Suprapubic skin (tissue), 4 donors: ENCODE measurements around the gene GLIS2. TPM values are rescaled to one million over a fixed set of nuclear protein-coding genes. Genes with fewer than 3 reads are reported as not detected.
"Not testable (repeated sequence)": the region's sequence is repeated elsewhere in the genome, so short reads cannot be mapped to it uniquely, and the experiment has no call there.

ENCODE experiments used
- DNase-seq, 2 donors: peaks; one replicate each; pipeline ENCODE4 v3.0.0-alpha.2; 2019; ENCODE audit warnings: low spot score in 2 of 2
- H3K27ac ChIP-seq: fragments of 200-600 bp; sonication (generic); one replicate; pipeline ENCODE4 v1.5.1; 2019
- H3K27me3 ChIP-seq: fragments of 200-600 bp; sonication (generic); one replicate; pipeline ENCODE4 v1.5.1; 2019
- H3K36me3 ChIP-seq: fragments of 200-600 bp; sonication (generic); one replicate; pipeline ENCODE4 v1.5.1; 2019
- H3K4me1 ChIP-seq: fragments of 200-600 bp; sonication (generic); one replicate; pipeline ENCODE4 v1.5.1; 2019
- H3K4me3 ChIP-seq: fragments of 200-600 bp; sonication (generic); one replicate; pipeline ENCODE4 v1.5.1; 2019; ENCODE audit warnings: mild to moderate bottlenecking
- H3K9me3 ChIP-seq: fragments of 200-600 bp; sonication (generic); one replicate; pipeline ENCODE4 v1.5.1; 2019
- CTCF ChIP-seq, 2 donors: fragments of 200-600 bp in 1 of 2; fragments of 450-650 bp in 1 of 2; sonication (generic) in 1 of 2; IDR thresholded peaks; one replicate each; pipeline ENCODE4 v1.5.1; 2016 to 2019; ENCODE audit warnings: antibody characterized with exemption in 2 of 2, mild to moderate bottlenecking in 1 of 2, moderate library complexity in 1 of 2
- EP300 ChIP-seq: sonication (generic); formaldehyde crosslinking; IDR thresholded peaks from one replicate; pipeline ENCODE4 v1.6.1; 2017; ENCODE audit warnings: antibody characterized with exemption
- POLR2A ChIP-seq, 2 donors: fragments of 450-650 bp; IDR thresholded peaks; one replicate each; pipeline ENCODE4 v1.6.1; 2017; ENCODE audit warnings: antibody characterized with exemption in 2 of 2, mild to moderate bottlenecking in 2 of 2, moderate library complexity in 2 of 2
- POLR2AphosphoS5 ChIP-seq, 3 donors: sonication (generic); formaldehyde crosslinking; IDR thresholded peaks; one replicate each; pipeline ENCODE4 v1.6.1; 2017; ENCODE audit warnings: antibody characterized with exemption in 3 of 3
- WGBS: methylation state at CpG from one replicate; pipeline ENCODE4 v1.1.5; 2018; 5-methylcytosine and 5-hydroxymethylcytosine counted together
- total RNA-seq, 4 donors: library from RNA; depleted of rRNA; stranded (reverse); fragments of >200 nt; gene quantifications; one replicate each; pipeline ENCODE4 v1.1.0, GENCODE V29; 2016

GLIS2 gene
- total RNA-seq, 4 donors from 2014 or later = 1.1 to 3.1 (median 2.3) TPM

- TF ChIP-seq POLR2A (IDR thresholded peaks at IDR 0.05) (no peak), CTCF (IDR thresholded peaks at IDR 0.05) (no peak), EP300 (no peak), POLR2AphosphoS5 (IDR thresholded peaks at IDR 0.05) (no peak)
- no peak overlapping the region for H3K4me3 ChIP-seq
- WGBS = 96% methylated on average over 3 of the region's 6 CpGs
- no peaks in the 10 kb centered on the region for H3K9me3 ChIP-seq
- H3K27me3 ChIP-seq = no peaks in the 10 kb centered on the region
- H3K36me3 ChIP-seq = peaks cover 40% of the 10 kb centered on the region
- H3K27ac ChIP-seq = no peak overlapping the region
- peaks cover 11% of the 10 kb centered on the region for H3K4me1 ChIP-seq
- no peak for DNase-seq
Measured at GRCh38 chr16:4340443-4340842, 24.6 kb downstream of the GLIS2 start.

DNA sequence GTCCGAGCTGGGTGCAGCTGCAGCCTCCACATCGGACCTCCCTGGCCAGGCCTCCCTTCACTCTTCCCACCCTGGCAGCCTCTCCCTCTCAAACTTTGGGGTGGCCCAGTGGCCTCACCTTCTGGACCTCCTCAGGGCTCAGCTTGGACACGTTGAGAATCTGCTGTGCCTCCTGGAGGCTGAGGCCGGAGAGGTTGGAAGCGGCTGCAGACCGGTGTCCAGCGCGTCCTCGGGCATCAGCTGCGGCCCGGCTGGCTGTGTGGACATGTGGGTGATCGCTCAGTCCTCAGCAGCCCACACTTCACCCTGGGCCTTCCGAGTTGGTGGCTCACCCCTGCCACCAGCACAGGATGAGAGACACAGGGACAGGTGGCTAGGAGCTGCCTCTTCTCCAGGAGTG is 25.4 kb downstream of the GLIS2 start:
- no peak for TF ChIP-seq EP300
- no peak for TF ChIP-seq POLR2A (IDR thresholded peaks at IDR 0.05)
- TF ChIP-seq CTCF (IDR thresholded peaks at IDR 0.05) = no peak
- TF ChIP-seq POLR2AphosphoS5 (IDR thresholded peaks at IDR 0.05) = no peak
- DNase-seq = no peak
- H3K36me3 ChIP-seq = peaks cover 34% of the 10 kb centered on the region
- no peaks in the 10 kb centered on the region for H3K9me3 ChIP-seq
- no CpG with 5 or more reads among the region's 13 CpGs for WGBS
- H3K4me3 ChIP-seq = no peak overlapping the region
- no peak overlapping the region for H3K27ac ChIP-seq
- peaks cover 15% of the 10 kb centered on the region for H3K4me1 ChIP-seq
- H3K27me3 ChIP-seq = no peaks in the 10 kb centered on the region

DNA sequence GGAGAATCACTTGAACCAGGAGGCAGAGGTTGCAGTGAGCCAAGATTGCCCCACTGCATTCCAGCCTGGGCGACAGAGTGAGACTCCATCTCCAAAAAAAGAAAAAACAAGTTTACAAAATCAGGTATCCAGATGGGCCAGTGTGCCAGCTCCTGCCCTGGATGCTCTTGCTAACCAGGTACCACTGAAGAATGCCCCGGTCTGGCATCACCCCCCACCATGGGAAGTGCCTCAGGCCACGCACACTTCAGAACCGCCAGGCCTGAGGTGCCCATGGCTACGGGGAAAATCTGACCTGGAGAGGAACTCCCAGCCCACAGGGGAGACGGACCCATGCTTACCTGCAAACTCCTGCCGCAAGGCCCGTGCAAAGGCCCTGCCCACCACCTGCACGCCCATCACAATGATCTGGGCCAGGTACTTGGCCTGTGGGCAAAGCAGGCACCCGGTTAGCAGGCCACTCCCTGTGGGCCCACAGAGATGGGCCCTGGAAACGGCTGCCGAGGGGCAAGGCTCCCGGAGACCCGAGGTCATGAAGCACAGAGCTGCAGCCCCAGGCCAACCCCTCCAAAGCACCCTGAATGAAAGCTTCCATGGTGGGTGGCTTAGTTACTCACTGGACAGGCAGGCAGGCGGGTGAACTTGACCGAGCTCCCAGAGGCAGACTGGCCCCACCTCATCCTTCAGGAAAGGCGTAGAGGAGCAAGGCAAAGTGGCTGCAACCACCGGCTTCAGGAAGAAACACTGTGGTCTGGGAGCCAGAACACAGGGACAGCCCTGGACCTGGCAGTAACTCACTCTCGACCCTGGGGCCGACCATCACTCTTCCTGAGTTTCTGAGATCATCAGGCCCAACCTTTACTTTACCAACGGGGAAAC is 27.2 kb downstream of the GLIS2 start:
- Histone ChIP-seq H3K4me3 (no peak overlapping the region), H3K27me3 (no peaks in the 10 kb centered on the region), H3K27ac (no peak overlapping the region), H3K9me3 (no peaks in the 10 kb centered on the region), H3K4me1 (peaks cover 28% of the 10 kb centered on the region), H3K36me3 (peaks cover 17% of the 10 kb centered on the region)
- TF ChIP-seq EP300 (no peak), POLR2AphosphoS5 (IDR thresholded peaks at IDR 0.05) (no peak), POLR2A (IDR thresholded peaks at IDR 0.05) (no peak), CTCF (IDR thresholded peaks at IDR 0.05) (no peak)
- WGBS = 76% methylated on average over 11 of the region's 21 CpGs
- no peak for DNase-seq

DNA sequence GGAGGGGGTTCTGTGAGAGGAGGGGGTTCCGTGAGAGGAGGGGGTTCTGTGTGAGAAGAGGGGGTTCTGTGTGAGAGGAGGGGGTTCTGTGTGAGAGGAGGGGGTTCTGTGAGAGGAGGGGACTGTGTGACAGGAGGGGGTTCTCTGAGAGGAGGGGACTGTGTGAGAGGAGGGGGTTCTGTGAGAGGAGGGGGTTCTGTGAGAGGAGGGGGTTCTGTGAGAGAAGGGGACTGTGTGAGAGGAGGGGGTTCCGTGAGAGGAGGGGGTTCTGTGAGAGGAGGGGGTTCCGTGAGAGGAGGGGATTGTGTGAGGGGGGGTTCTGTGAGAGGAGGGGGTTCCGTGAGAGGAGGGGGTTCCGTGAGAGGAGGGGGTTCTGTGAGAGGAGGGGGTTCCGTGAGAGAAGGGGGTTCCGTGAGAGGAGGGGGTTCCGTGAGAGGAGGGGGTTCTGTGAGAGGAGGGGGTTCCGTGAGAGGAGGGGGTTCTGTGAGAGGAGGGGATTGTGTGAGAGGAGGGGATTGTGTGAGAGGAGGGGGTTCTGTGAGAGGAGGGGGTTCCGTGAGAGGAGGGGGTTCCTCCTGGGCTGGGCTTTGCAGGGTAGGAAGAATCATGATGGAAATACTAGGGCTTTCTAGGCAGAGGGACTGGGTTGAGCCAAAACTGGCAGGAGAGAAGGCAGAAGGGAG is 28.6 kb downstream of the GLIS2 start:
- not testable (repeated sequence) for DNase-seq, H3K9me3 ChIP-seq, H3K27me3 ChIP-seq, H3K27ac ChIP-seq, H3K4me3 ChIP-seq, H3K36me3 ChIP-seq
- 69% methylated on average over 9 of the region's 10 CpGs for WGBS
- peaks cover 34% of the 10 kb centered on the region for H3K4me1 ChIP-seq

DNA sequence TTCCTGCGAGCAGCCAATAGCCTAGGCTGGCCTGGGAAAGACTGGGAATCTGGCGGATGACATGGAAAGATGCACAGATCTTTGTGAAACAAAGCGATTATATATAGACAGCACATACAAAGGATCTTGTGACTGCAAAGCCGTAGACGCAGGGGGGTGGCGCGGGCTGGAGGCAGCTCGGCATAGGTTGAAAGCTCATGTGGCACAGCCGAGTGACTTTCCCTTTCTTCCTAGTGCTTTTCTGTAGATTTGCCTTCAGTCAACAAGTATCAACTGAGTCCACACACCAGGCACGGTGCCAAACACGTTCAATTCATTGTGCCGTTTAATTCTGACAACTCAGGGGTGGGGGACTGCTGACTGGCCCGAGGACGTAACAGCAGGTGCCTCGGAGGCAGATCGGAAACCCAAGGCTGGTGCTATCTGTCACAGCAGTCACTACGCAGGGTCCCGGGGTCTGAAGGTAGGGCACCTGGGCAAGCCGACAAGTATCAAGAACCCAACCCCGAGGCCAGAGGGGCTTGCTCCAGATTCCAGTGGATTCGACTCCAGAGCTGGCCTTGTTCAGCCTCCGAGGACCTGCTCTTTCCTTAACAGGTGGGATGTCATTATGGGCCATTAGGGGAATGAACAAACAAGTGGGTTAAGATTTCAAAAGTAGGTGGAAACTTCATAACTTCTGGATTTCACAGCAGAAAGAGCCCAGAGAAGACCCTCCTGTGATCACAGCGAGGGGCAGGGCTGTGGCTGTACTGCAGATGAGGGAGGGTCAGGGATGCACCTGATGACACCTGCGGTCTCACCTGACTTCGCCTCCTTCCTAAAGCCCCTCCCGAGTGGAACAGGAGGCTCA is 29.3 kb downstream of the GLIS2 start:
- H3K27ac ChIP-seq = no peak overlapping the region
- H3K27me3 ChIP-seq = no peaks in the 10 kb centered on the region
- no peak for DNase-seq
- H3K9me3 ChIP-seq = no peaks in the 10 kb centered on the region
- no peak overlapping the region for H3K4me3 ChIP-seq
- TF ChIP-seq CTCF (IDR thresholded peaks at IDR 0.05) = no peak
- TF ChIP-seq POLR2A (IDR thresholded peaks at IDR 0.05) = no peak
- H3K36me3 ChIP-seq = peaks cover 8% of the 10 kb centered on the region
- 71% methylated on average over 26 of the region's 26 CpGs for WGBS
- H3K4me1 ChIP-seq = peaks cover 38% of the 10 kb centered on the region
